Neural cell (in vitro differentiated cells): ENCODE results near the gene ISG15.

Source experiments
- EZH2 ChIP-seq: fragments of 200-600, 300-800 bp; shearing (Covaris generic), sonication (generic); IDR thresholded peaks from 2 replicates; pipeline ENCODE4 v1.6.1; 2014; ENCODE audit warnings: antibody characterized with exemption, low read length, borderline replicate concordance, mild to moderate bottlenecking; ENCODE audit not compliant: insufficient read depth, poor library complexity, severe bottlenecking
- POLR2AphosphoS5 ChIP-seq: IDR thresholded peaks from 2 replicates; pipeline ENCODE4 v1.6.1; 2012

- TF ChIP-seq POLR2AphosphoS5 (no peak), EZH2 (no peak)
Measured at GRCh38 chr1:1043411-1043810, 30.1 kb downstream of the ISG15 start.
